Measurements from ENCODE around the gene CAPN12. TPM values are rescaled to one million over a fixed set of nuclear protein-coding genes. Genes with fewer than 3 reads are reported as not detected.

Gene CAPN12
- polyA plus RNA-seq, 2 of the 4 experiments (the other 2 are of a cell fraction) = 10.0 to 11.7 TPM

DNA sequence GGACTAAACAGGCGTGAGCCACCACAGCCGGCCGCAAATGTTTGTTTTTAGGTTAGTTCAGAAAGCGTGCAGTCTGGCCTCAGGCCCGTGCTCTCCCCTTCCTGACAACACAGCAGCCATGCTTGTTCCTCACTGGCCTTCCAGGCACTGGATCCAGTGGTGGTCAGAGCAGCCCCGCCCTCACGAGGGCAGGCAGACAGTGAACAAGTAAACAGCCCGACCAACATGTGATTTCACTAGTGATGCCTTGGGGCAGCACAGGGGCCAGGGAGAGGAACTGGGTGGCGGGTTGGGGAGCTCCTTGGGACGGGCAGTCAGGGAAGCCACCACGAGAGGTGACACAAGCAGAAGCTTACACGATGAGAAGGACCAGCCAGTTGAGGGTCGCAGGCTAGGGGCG, 40.8 kb downstream of the CAPN12 start:
- Histone ChIP-seq H3K27ac (peak overlapping the region in 1 of 2 experiments; percentile 50; a peak in 3 of 6 replicates), H3K4me2 (no peak overlapping the region), H3K4me1 (peaks cover 94% of the 10 kb centered on the region), H3K4me3 (no peak overlapping the region), H3K9me3 (no peaks in the 10 kb centered on the region)
- FAIRE-seq (no peak), ATAC-seq (no peak), DNase-seq (ENCODE audit: low read depth in 1 of 2, low spot score in 1 of 2) (no peak)
- no peak for TF ChIP-seq HMGXB4 (CRISPR knock-in tag; IDR thresholded peaks at IDR 0.05; ENCODE audit: borderline replicate concordance)
- no peak for TF ChIP-seq ZC3H11A (IDR thresholded peaks at IDR 0.05)
- TF ChIP-seq ESRRA (IDR thresholded peaks at IDR 0.05; ENCODE audit: borderline replicate concordance, low read length) = no peak
- TF ChIP-seq POLR2AphosphoS2 (conservative IDR thresholded peaks at IDR 0.05; ENCODE audit: low read length) = 0 out of 2 replicates have a peak, but pooled peaks have one; percentile 76
- TF ChIP-seq FOSB (CRISPR knock-in tag; IDR thresholded peaks at IDR 0.05) = no peak
- WGBS (ENCODE audit: missing lambda C conversion rate) = 92% methylated on average over 14 of the region's 14 CpGs
- POLR2A ChIA-PET = interaction anchor here (0.8 to 2.3 kb wide), 2 partner anchors 10 to 12 kb away, joined by 3 to 7 read pairs; no protein-coding TSS in a partner anchor
- CTCF ChIA-PET = interaction anchor here (0.7 to 38.0 kb wide), 6 partner anchors 3 to 301 kb away, joined by 3 to 764 read pairs (median 8); partner anchors contain the start of gene FAM98C

- TF ChIP-seq RAD21 (conservative IDR thresholded peaks at IDR 0.05 in 1 of 2, IDR thresholded peaks at IDR 0.05 in 1 of 2) = no peak
- 0 out of 2 replicates have a peak, but pooled peaks have one; percentile 33 for TF ChIP-seq PBX3 (IDR thresholded peaks at IDR 0.05)
- ATAC-seq (no peak), DNase-seq (ENCODE audit: low read depth in 1 of 2, low spot score in 1 of 2) (no peak), FAIRE-seq (no peak)
- peak overlapping the region in 1 of 2 experiments; percentile 93; a peak in 3 of 6 replicates for H3K27ac ChIP-seq
- no peak overlapping the region for H3K4me2 ChIP-seq
- peaks cover 94% of the 10 kb centered on the region for H3K4me1 ChIP-seq
- no peak overlapping the region for H3K4me3 ChIP-seq
- no peaks in the 10 kb centered on the region for H3K9me3 ChIP-seq
- ChIA-PET POLR2A (interaction anchor here (0.7 to 2.3 kb wide), 2 partner anchors 9 to 234 kb away, joined by 4 to 7 read pairs; no protein-coding TSS in a partner anchor), CTCF (interaction anchor here (0.7 to 38.0 kb wide), 7 partner anchors 1 to 180 kb away, joined by 3 to 764 read pairs (median 6); no protein-coding TSS in a partner anchor)
- 90% methylated on average over 14 of the region's 14 CpGs for WGBS (ENCODE audit: missing lambda C conversion rate)
Observed at GRCh38 chr19:38702278-38702677, 42.0 kb downstream of the CAPN12 start.

- ChIA-PET CTCF (interaction anchor here (0.5 to 38.0 kb wide), 13 partner anchors 1 to 832 kb away, joined by 3 to 764 read pairs (median 4); partner anchors contain the start of gene FAM98C), POLR2A (interaction anchor here (1.0 to 1.2 kb wide), 2 partner anchors 9 to 18 kb away, joined by 3 to 5 read pairs; no protein-coding TSS in a partner anchor)
- Histone ChIP-seq H3K4me1 (peaks cover 94% of the 10 kb centered on the region), H3K27ac (peak overlapping the region; percentile 25 to 93; a peak in 5 of 6 replicates), H3K9me3 (no peaks in the 10 kb centered on the region), H3K4me2 (peak overlapping the region; percentile 18; the same call in 1 of the 3 replicates), H3K4me3 (no peak overlapping the region)
- no peak for TF ChIP-seq JUNB (IDR thresholded peaks at IDR 0.05)
- no peak for TF ChIP-seq CTCF (IDR thresholded peaks at IDR 0.05)
- no peak for DNase-seq (ENCODE audit: low read depth in 1 of 2, low spot score in 1 of 2)
- ATAC-seq = peak in 1 of 2 experiments; percentile 1; a peak in 1 of 6 replicates
- peak; percentile 43 for FAIRE-seq
- 75% methylated on average over 11 of the region's 11 CpGs for WGBS (ENCODE audit: missing lambda C conversion rate)
Observed at GRCh38 chr19:38701455-38702063, 42.7 kb downstream of the CAPN12 start.

DNA sequence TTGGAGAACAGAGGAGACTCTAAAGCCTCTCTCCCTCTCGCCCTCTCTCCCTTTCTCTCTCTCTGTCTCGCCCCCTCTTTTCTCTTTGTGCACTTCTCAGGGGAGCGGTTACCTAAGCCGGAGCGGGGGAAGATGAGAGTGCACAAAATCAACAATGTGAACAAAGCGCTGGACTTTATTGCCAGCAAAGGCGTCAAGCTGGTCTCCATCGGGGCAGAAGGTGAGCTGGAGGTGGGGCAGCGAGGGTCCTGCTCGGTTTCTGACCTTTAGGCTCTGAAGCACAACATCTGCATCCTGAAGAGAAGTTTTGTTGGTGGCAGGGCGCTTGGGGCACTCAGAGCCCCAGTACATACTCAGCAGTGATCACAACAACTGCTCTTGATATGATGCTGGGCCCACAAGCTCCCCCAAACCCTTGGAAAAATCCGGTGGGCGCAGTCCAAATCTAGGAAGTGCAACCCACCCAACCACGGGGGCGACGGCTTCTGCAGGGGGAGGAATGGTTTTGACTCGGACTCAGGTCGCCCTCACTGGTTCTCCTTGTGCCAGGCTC, 43.3 kb downstream of the CAPN12 start:
- Histone ChIP-seq H3K4me1 (peaks cover 94% of the 10 kb centered on the region), H3K27ac (peak overlapping the region; percentile 25 to 93; a peak in 5 of 6 replicates), H3K4me2 (peak overlapping the region; percentile 18; the same call in 2 of the 3 replicates), H3K4me3 (no peak overlapping the region), H3K9me3 (no peaks in the 10 kb centered on the region)
- no peak for ATAC-seq
- WGBS (ENCODE audit: missing lambda C conversion rate) = 90% methylated on average over 18 of the region's 18 CpGs
- peak; percentile 7 for FAIRE-seq
- ChIA-PET CTCF (interaction anchor here (0.8 to 38.0 kb wide), 15 partner anchors 0 to 298 kb away, joined by 3 to 764 read pairs (median 4); partner anchors contain the start of genes ACTN4 and FAM98C), POLR2A (interaction anchor here (1.0 to 1.7 kb wide), 3 partner anchors 9 to 54 kb away, joined by 3 to 5 read pairs (median 5); partner anchors contain the start of gene ACTN4)
- TF ChIP-seq RFX5 (IDR thresholded peaks at IDR 0.05) = no peak
- TF ChIP-seq, protein P1, sequence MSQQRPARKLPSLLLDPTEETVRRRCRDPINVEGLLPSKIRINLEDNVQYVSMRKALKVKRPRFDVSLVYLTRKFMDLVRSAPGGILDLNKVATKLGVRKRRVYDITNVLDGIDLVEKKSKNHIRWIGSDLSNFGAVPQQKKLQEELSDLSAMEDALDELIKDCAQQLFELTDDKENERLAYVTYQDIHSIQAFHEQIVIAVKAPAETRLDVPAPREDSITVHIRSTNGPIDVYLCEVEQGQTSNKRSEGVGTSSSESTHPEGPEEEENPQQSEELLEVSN (IDR thresholded peaks at IDR 0.05; ENCODE audit: borderline replicate concordance, low read depth) = no peak
- TF ChIP-seq CHD4 (IDR thresholded peaks at IDR 0.05; ENCODE audit: borderline replicate concordance) = no peak
- no peak for TF ChIP-seq KDM1A (IDR thresholded peaks at IDR 0.05; ENCODE audit: low read depth)
- TF ChIP-seq POLR2A (IDR thresholded peaks at IDR 0.05; ENCODE audit: low read length) = no peak
- TF ChIP-seq CHD2 (IDR thresholded peaks at IDR 0.05; ENCODE audit: low read length, partially characterized antibody) = no peak
- no peak for TF ChIP-seq BHLHE40 (IDR thresholded peaks at IDR 0.05; ENCODE audit: low read depth, low read length)
- no peak for DNase-seq (ENCODE audit: low read depth in 1 of 2, low spot score in 1 of 2)
